ACC112 (cell line): ENCODE data around the gene SHROOM3.
A peak's percentile ranks its signal among the peaks of the same experiment; 100 is the strongest.

Source experiments
- H2AFZ ChIP-seq: fragments of 200-600 bp; sonication (generic); one replicate; pipeline ENCODE4 v1.6.0; 2017; ENCODE audit warnings: antibody characterized with exemption, low read length; ENCODE audit not compliant: unreplicated experiment
- H3K27ac ChIP-seq: fragments of 200-600 bp; sonication (generic); 2 replicates; pipeline ENCODE4 v1.5.1; 2014; ENCODE audit warnings: low read depth, mild to moderate bottlenecking, antibody characterized with exemption, low read length, moderate library complexity
- H3K27me3 ChIP-seq: fragments of 200-600 bp; sonication (generic); 2 replicates; pipeline ENCODE4 v1.6.1; 2014; ENCODE audit warnings: mild to moderate bottlenecking, antibody characterized with exemption, low read length, moderate library complexity, mixed read lengths; ENCODE audit not compliant: insufficient read depth
- H3K36me3 ChIP-seq: fragments of 200-600 bp; sonication (generic); 2 replicates; pipeline ENCODE4 v1.6.1; 2016; ENCODE audit warnings: mild to moderate bottlenecking, antibody characterized with exemption, low read length, moderate library complexity, mixed read lengths; ENCODE audit not compliant: insufficient read depth
- H3K4me1 ChIP-seq: fragments of 200-600 bp; sonication (generic); one replicate; pipeline ENCODE4 v1.6.1; 2016; ENCODE audit warnings: low read length, mixed read lengths; ENCODE audit not compliant: insufficient read depth, unreplicated experiment, control insufficient read depth
- H3K4me3 ChIP-seq: fragments of 200-600 bp; sonication (generic); 2 replicates; pipeline ENCODE4 v1.5.1; 2014; ENCODE audit warnings: mild to moderate bottlenecking, low read depth, low read length
- H3K79me2 ChIP-seq: fragments of 200-600 bp; sonication (generic); one replicate; pipeline ENCODE4 v1.6.0; 2016; ENCODE audit warnings: low read length; ENCODE audit not compliant: control insufficient read depth, unreplicated experiment, insufficient read depth

SHROOM3 gene

DNA sequence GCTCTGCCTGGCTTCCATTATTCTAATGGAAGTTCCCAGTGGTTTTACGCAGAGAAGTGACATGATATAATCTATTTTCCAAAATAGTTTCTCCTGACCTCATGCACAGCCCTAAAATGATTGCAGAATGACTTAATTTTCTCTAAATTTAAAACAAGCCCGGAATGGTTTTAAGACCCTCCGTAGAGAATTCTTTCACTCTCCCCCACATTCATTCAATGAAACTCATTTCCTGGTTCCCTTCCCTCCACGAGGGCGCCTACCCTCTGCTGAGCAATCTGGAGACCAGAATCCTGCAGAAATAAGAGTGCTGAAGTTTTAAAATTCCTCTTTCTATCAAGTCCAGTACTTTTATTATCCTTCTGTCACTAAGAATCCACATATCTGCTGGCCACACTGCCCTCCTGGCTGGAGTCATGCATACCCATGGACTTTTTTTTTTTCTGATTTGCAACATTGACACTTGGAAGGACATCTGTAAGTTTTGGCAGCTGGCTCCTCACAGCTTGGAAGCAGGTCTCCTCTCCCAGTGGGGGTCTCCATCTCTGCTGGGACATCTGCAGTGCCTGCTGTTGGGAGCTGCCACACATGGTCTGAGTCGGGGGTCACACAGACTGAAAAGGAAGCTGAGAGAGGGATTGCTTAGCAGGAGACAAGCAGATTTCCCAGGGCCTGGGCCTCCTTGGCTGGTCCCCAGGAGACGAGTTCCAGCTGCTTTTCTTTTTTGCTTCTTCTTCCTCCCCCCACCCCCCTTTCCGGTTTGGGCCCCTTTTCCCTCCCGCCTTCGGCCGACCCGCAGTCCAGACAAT is 376.8 kb downstream of the SHROOM3 start:
- Histone ChIP-seq H3K27me3 (no peaks in the 10 kb centered on the region), H3K27ac (no peak overlapping the region), H3K36me3 (no peaks in the 10 kb centered on the region), H2AFZ (no peak overlapping the region), H3K79me2 (no peaks in the 10 kb centered on the region), H3K4me3 (no peak overlapping the region), H3K4me1 (no peaks in the 10 kb centered on the region)

DNA sequence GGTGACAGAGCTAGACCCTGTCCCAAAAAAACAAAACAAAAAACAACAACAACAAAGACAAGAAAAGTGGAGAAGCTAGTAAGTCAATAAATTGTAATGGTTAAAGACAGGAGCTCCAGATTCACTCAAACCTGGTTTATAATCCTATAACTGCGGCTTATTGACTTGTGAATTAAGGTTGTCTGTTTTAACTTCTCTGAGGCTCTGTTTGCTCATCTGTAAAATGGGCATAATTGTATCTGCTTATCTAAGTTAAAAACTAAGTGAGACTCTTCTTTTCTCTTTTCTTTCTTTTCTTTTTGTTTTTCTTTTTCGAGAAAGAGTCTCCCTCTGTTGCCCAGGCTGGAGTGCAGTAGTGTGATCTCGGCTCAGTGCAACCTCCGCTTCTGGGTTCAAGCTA is 378.0 kb downstream of the SHROOM3 start:
- Histone ChIP-seq H3K4me3 (no peak overlapping the region), H3K79me2 (no peaks in the 10 kb centered on the region), H3K27me3 (no peaks in the 10 kb centered on the region), H3K27ac (no peak overlapping the region), H2AFZ (no peak overlapping the region), H3K36me3 (no peaks in the 10 kb centered on the region), H3K4me1 (no peaks in the 10 kb centered on the region)

DNA sequence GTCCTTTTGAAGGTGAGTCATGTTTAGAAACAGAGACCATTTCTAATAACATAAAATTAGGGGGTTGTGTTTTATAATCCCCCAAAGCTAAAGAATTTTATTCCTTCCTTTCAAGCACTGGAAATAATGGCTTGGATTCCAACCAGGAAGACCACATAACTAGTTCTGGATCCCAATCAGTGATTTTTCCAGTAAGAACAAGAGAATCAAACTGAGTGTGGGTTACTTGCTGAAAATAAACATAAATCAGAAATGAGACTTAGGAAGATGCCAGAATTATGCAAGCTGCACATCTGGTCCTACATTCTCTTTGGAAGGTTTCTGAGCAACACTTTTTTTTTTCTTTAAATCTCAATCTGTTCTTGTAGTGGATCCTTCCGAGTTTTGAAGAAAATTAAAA is 386.6 kb downstream of the SHROOM3 start:
- no peak overlapping the region for H2AFZ ChIP-seq
- H3K79me2 ChIP-seq: no peaks in the 10 kb centered on the region
- no peak overlapping the region for H3K27ac ChIP-seq
- peaks cover 6% of the 10 kb centered on the region; the same call in 1 of the 2 replicates for H3K27me3 ChIP-seq
- no peaks in the 10 kb centered on the region for H3K36me3 ChIP-seq
- H3K4me3 ChIP-seq: no peak overlapping the region
- H3K4me1 ChIP-seq: no peaks in the 10 kb centered on the region

DNA sequence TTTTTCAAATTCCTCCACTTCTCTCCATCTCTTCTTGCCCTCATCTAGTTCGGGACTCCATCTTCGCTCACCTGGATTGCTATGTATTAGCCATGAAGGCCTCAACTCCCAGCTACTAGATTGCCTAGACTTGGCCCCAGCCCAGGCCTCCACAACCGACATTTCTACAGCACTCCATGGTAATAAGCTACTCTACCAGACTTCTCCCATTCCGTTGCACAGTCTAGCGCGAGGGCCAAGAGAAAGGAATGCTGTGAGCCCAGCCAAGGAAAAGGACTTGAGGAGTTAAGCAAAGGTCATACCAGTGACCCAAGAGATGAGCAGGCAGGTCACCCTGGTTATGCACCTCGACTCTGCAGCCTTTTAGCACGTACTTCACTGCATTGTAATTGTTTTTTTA is 387.3 kb downstream of the SHROOM3 start:
- no peaks in the 10 kb centered on the region for H3K4me1 ChIP-seq
- H3K4me3 ChIP-seq: no peak overlapping the region
- H3K36me3 ChIP-seq: no peaks in the 10 kb centered on the region
- H3K79me2 ChIP-seq: no peaks in the 10 kb centered on the region
- no peak overlapping the region for H2AFZ ChIP-seq
- no peak overlapping the region for H3K27ac ChIP-seq
- peaks cover 6% of the 10 kb centered on the region; the same call in 1 of the 2 replicates for H3K27me3 ChIP-seq

DNA sequence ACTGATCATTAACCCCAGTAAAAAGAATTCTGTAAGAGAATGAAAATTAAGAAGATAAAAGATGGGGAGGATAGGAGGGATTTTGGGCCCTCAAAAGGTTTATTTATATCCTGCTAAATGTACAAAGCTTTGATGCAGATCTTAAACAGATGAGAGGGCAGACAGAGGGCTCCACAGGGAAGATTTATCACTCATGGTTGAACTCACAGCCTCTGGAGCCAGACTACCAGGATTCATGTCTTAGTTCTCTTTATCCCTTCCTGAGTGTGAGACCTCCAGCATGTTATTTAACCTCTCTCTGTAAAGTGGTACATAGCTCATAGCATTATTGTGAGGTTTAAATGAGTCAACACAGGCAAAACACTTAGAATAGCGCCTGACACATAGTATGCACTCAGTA is 388.5 kb downstream of the SHROOM3 start:
- Histone ChIP-seq H3K79me2 (no peaks in the 10 kb centered on the region), H3K27ac (no peak overlapping the region), H2AFZ (no peak overlapping the region), H3K36me3 (no peaks in the 10 kb centered on the region), H3K4me1 (no peaks in the 10 kb centered on the region), H3K4me3 (no peak overlapping the region), H3K27me3 (peaks cover 6% of the 10 kb centered on the region; the same call in 1 of the 2 replicates)

DNA sequence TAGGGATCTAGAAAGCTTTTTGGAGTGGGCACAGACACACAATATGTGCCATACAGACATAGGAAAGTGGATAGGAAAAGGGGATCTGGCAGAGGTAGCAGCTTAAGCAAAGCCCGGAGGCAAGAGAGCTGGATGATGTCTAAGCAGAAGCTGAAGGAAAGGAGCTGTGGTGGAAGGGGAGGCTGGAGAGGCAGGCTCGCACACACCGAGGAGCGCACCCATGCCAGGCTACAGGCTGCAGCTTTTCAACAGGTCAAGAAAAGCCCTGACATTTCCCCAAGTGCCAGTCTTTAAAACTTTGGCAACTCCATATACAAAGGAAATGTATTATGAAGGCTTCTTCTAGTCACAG is 395.6 kb downstream of the SHROOM3 start:
- H3K79me2 ChIP-seq: no peaks in the 10 kb centered on the region
- H3K4me1 ChIP-seq: peaks cover 14% of the 10 kb centered on the region
- H2AFZ ChIP-seq: peak overlapping the region; percentile 64
- H3K36me3 ChIP-seq: no peaks in the 10 kb centered on the region
- H3K27me3 ChIP-seq: no peaks in the 10 kb centered on the region
- H3K4me3 ChIP-seq: no peak overlapping the region
- H3K27ac ChIP-seq: peak overlapping the region; percentile 36; the same call in 1 of the 2 replicates

DNA sequence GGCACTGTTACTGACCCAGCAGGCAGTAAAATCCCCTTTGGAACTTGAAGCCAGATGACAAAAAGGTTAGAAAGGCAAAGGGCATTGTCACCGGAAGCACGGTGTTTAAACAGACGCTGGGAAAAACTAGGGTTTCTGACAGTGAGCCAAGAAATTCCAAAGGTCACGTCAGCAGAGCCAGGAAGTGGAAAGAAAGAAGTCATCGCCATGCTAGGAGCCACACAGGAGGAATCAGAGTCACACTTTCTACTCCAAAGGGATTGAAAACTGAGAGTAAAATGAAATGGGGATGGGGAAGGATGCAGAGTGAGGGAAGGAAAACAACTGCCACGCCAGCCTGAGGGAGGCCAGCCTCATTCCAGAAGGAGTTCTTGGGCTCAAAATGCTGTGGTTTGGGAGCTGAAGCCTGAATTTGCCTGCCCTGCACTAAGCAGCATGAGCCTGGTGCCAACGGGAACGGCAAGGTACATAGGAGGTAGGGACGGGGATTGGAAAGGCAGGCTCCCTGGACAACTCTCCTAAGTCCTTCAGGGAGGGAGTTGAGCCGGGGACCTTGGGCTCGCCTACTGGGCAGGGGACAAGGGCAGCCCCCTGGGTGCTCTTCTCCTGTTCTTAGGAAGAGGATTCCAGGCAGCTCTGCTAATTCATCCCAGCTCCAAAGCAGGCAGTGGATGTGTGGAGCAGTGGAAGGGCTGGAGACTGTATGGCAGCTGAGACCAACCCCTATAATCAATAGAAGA is 396.1 kb downstream of the SHROOM3 start:
- H2AFZ ChIP-seq: peak overlapping the region; percentile 64
- H3K27me3 ChIP-seq: no peaks in the 10 kb centered on the region
- H3K4me3 ChIP-seq: no peak overlapping the region
- peaks cover 14% of the 10 kb centered on the region for H3K4me1 ChIP-seq
- H3K79me2 ChIP-seq: no peaks in the 10 kb centered on the region
- no peaks in the 10 kb centered on the region for H3K36me3 ChIP-seq
- peak overlapping the region; percentile 36; the same call in 1 of the 2 replicates for H3K27ac ChIP-seq

DNA sequence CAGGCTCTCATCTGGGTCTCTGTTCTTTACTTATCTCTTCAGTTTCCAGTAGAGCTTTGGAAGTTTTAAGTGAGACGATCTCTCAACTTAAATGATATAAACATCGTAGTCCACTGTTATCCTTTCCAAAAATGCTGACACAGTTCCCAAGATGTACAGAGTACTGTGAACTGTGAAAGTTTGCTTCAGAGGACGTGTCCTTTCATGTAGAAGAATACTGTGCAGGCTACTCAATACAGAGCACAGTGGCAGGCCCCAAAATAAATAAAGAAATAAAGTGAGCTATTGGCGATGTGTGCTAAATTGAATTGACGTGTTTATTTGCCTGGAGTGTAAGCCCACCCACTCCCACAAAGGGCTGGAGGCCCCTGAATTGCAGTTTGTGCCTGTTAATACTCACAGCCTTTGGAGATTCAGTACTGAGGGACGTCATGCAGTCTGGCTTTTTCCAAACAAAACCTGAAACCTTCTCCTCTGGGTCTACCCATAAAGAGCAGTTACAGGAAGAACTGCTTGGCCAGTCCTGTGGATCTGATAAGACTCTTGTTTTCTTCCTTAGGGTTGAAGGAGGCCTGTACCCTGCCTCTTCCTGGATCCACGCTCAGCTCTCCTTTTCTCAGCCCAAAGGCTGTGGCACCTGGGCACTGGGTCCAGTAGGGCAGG is 396.8 kb downstream of the SHROOM3 start:
- Histone ChIP-seq H3K36me3 (no peaks in the 10 kb centered on the region), H3K27me3 (no peaks in the 10 kb centered on the region), H3K27ac (no peak overlapping the region), H3K79me2 (no peaks in the 10 kb centered on the region), H3K4me3 (no peak overlapping the region), H2AFZ (no peak overlapping the region), H3K4me1 (peaks cover 14% of the 10 kb centered on the region)
